ENCODE measurements around the gene RPL41.

GRCh38 chr12:56104815-56105608, 11.4 kb upstream of the RPL41 start:
- TF ChIP-seq GATA2 (IDR thresholded peaks at IDR 0.05; ENCODE audit: low read depth, low read length) = no peak
- TF ChIP-seq GATA3 (IDR thresholded peaks at IDR 0.05; ENCODE audit: low read depth, low read length) = no peak

All from SH-SY5Y (cell line).